GM21381 (cell line): ENCODE data around the gene ST6GALNAC4.
"Not testable (repeated sequence)": the region's sequence is repeated elsewhere in the genome, so short reads cannot be mapped to it uniquely, and the experiment has no call there.

Source experiments
- ATAC-seq: cut with Tn5 transposase; IDR thresholded peaks from one replicate; pipeline ENCODE4 v1.9.1; 2021; ENCODE audit warnings: mild to moderate bottlenecking, moderate library complexity; ENCODE audit not compliant: unreplicated experiment

ST6GALNAC4 gene

GRCh38 chr9:127874301-127875221 is 42.3 kb downstream of the ST6GALNAC4 start:
- no peak for ATAC-seq

GRCh38 chr9:127873886-127874285 is 43.0 kb downstream of the ST6GALNAC4 start:
- ATAC-seq: no peak

GRCh38 chr9:127873223-127873691 is 43.6 kb downstream of the ST6GALNAC4 start:
- ATAC-seq: no peak

- no peak for ATAC-seq
Measured at GRCh38 chr9:127872369-127873222, 44.2 kb downstream of the ST6GALNAC4 start.

GRCh38 chr9:127871531-127871930 is 45.3 kb downstream of the ST6GALNAC4 start:
- no peak for ATAC-seq

- no peak for ATAC-seq
Measured at GRCh38 chr9:127870887-127871286, 46.0 kb downstream of the ST6GALNAC4 start.

GRCh38 chr9:127870153-127870491 is 46.7 kb downstream of the ST6GALNAC4 start:
- ATAC-seq: not testable (repeated sequence)

GRCh38 chr9:127869310-127870152 is 47.3 kb downstream of the ST6GALNAC4 start:
- ATAC-seq: no peak

GRCh38 chr9:127868278-127868902 is 48.5 kb downstream of the ST6GALNAC4 start:
- no peak for ATAC-seq

GRCh38 chr9:127867356-127868277 is 49.2 kb downstream of the ST6GALNAC4 start:
- ATAC-seq: no peak

- no peak for ATAC-seq
Measured at GRCh38 chr9:127866535-127866934, 50.3 kb downstream of the ST6GALNAC4 start.

- ATAC-seq: no peak
Measured at GRCh38 chr9:127865645-127866464, 51.0 kb downstream of the ST6GALNAC4 start.

- no peak for ATAC-seq
Measured at GRCh38 chr9:127863191-127863621, 53.6 kb downstream of the ST6GALNAC4 start.

- no peak for ATAC-seq
Measured at GRCh38 chr9:127862075-127863011, 54.5 kb downstream of the ST6GALNAC4 start.

- ATAC-seq: no peak
Measured at GRCh38 chr9:127860779-127861178, 56.1 kb downstream of the ST6GALNAC4 start.

GRCh38 chr9:127860260-127860659 is 56.6 kb downstream of the ST6GALNAC4 start:
- no peak for ATAC-seq

GRCh38 chr9:127858041-127858512 is 58.8 kb downstream of the ST6GALNAC4 start:
- no peak for ATAC-seq
